ENCODE results near the gene CACNA1C. TPM values are rescaled to one million over a fixed set of nuclear protein-coding genes. Genes with fewer than 3 reads are reported as not detected.

Gene CACNA1C
- total and polyA plus RNA-seq, 2 of the 4 experiments (the other 2 are of a cell fraction) = 1.6 to 2.6 TPM

DNA sequence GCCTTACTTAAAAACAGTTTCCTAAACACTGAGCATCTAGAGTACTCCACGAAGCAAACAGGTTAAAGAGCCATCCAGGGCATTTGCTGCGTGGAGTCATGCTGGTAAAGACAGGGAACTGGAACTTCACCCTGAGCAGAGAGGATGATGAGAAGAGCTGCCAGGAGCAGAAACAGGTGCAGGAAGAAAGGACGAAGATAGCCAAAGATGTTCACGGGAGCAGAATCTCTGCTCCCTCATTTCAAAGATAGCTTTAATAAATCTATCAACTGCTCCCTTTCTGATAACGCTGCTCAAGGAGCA, 461.2 kb downstream of the CACNA1C start:
- dilution Hi-C loops (cut with HindIII; ENCODE audit: low sequenced_read_pairs, unreplicated experiment) = no loop called here
- Histone ChIP-seq H2AK5ac (ENCODE audit: low read depth, low read length) (no peak overlapping the region), H4K8ac (ENCODE audit: low read depth in 2 of 2, low read length in 2 of 2) (no peak overlapping the region), H3K56ac (ENCODE audit: extremely low read depth, insufficient read depth, low read length) (no peak overlapping the region), H2BK15ac (ENCODE audit: low read depth, low read length) (no peak overlapping the region), H3K9me1 (ENCODE audit: insufficient read depth, low read length) (no peaks in the 10 kb centered on the region), H2BK20ac (ENCODE audit: low read depth, low read length) (no peak overlapping the region), H3K27me3 (ENCODE audit: control insufficient read depth, insufficient read depth, low read length) (no peaks in the 10 kb centered on the region; the same call in 1 of the 2 replicates), H3K23ac (ENCODE audit: low read depth, low read length) (no peak overlapping the region), H3K4me2 (ENCODE audit: low read depth, low read length) (no peak overlapping the region), H4K5ac (ENCODE audit: low read depth, low read length) (no peak overlapping the region), H3K4ac (ENCODE audit: low read depth, low read length) (no peak overlapping the region), H3K14ac (replicated peaks; ENCODE audit: low read depth, low read length) (no peak overlapping the region), H3K79me1 (ENCODE audit: low read depth in 1 of 2, low read length in 2 of 2) (no peaks in the 10 kb centered on the region), H3K36me3 (ENCODE audit: control insufficient read depth, insufficient read depth, low read length) (peaks cover 4% of the 10 kb centered on the region; the same call in 1 of the 2 replicates), H3K4me3 (ENCODE audit: insufficient read depth, low read depth, low read length) (no peak overlapping the region), H3K9me3 (ENCODE audit: control insufficient read depth, insufficient read depth, low read length) (no peaks in the 10 kb centered on the region), H2BK120ac (ENCODE audit: low read depth, low read length) (no peak overlapping the region), H2BK5ac (ENCODE audit: low read depth, low read length, poor library complexity, severe bottlenecking) (no peak overlapping the region), H3K4me1 (ENCODE audit: control insufficient read depth, insufficient read depth, low read length) (no peaks in the 10 kb centered on the region), H2AK9ac (replicated peaks; ENCODE audit: low read depth, low read length, poor library complexity) (no peak overlapping the region), H4K91ac (ENCODE audit: insufficient read depth, low read depth, low read length) (no peak overlapping the region), H2AFZ (replicated peaks; ENCODE audit: low read length, poor library complexity) (no peak overlapping the region), H4K20me1 (ENCODE audit: insufficient read depth, low read length) (no peaks in the 10 kb centered on the region), H3K9ac (ENCODE audit: low read depth, low read length) (no peak overlapping the region), H3K27ac (ENCODE audit: insufficient read depth, low read length) (no peak overlapping the region), H3K18ac (ENCODE audit: low read depth, low read length) (no peak overlapping the region)
- DNase-seq (no peak), ATAC-seq (ENCODE audit: low read depth) (no peak)
- ChIA-PET CTCF (no interaction called here), POLR2A (ENCODE audit: unreplicated experiment) (no interaction called here)
- BruUV-seq (replicated peaks) = no TSS peak
- intact Hi-C loops (cut with micrococcal nuclease) = no loop called here
- in situ Hi-C loops (cut with MboI; ENCODE audit: low sequenced_read_pairs) = no loop called here
- 70% methylated on average over 2 of the region's 5 CpGs; no CpG with 5 or more reads in 1 of the 2 experiments for WGBS, 2 experiments (ENCODE audit: extremely low coverage in 2 of 2, insufficient read length in 1 of 2)
- no peak for TF ChIP-seq MXI1 (IDR thresholded peaks at IDR 0.05; ENCODE audit: borderline replicate concordance, low read depth, low read length)
- TF ChIP-seq SMC3 (IDR thresholded peaks at IDR 0.05; ENCODE audit: low read depth, low read length) = no peak
- no peak for TF ChIP-seq MAZ (IDR thresholded peaks at IDR 0.05; ENCODE audit: borderline replicate concordance, low read depth, low read length)
- TF ChIP-seq, protein P1, sequence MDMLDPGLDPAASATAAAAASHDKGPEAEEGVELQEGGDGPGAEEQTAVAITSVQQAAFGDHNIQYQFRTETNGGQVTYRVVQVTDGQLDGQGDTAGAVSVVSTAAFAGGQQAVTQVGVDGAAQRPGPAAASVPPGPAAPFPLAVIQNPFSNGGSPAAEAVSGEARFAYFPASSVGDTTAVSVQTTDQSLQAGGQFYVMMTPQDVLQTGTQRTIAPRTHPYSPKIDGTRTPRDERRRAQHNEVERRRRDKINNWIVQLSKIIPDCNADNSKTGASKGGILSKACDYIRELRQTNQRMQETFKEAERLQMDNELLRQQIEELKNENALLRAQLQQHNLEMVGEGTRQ (IDR thresholded peaks at IDR 0.05; ENCODE audit: low read depth, low read length) = no peak
- TF ChIP-seq CHD1 (IDR thresholded peaks at IDR 0.05; ENCODE audit: low read depth, low read length) = no peak
- no peak for TF ChIP-seq MAFK (IDR thresholded peaks at IDR 0.05; ENCODE audit: low read depth, low read length)
- no peak for TF ChIP-seq CEBPB (IDR thresholded peaks at IDR 0.05; ENCODE audit: low read depth, low read length)
- no peak for TF ChIP-seq RAD21 (IDR thresholded peaks at IDR 0.05; ENCODE audit: low read length)

Measured in IMR-90 (cell line).